ENCODE measurements around the gene LRMDA. TPM values are rescaled to one million over a fixed set of nuclear protein-coding genes. Genes with fewer than 3 reads are reported as not detected.

Gene LRMDA
- total and polyA plus RNA-seq, 2 of the 4 experiments (the other 2 are of a cell fraction), result 0.07 TPM; not detected in 1

DNA sequence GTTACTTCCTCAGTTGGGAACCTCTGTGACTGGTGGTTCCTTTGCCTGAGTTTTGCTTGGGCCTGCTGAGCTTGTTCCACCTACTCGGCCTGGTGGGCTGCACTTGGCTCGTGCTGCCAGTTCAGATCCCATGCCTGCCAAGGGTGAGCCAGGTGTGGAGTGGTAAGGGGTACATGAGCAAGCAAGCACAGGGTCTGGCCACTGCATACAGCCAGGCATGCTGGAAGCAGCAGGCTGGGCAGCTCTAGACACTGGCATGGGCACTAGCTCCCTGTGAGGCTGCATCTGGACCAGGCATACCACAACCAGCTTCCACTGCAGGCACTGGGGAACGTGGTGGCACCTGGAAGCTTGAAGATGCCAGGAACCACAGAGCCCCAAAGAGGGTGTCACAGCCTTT is 624.0 kb downstream of the LRMDA start (continued):
- TF ChIP-seq USF2 (IDR thresholded peaks at IDR 0.05; ENCODE audit: low read depth, low read length) (no peak), NFE2L2 (IDR thresholded peaks at IDR 0.05; ENCODE audit: low read depth, low read length) (no peak)

- H4K20me1 ChIP-seq (ENCODE audit: insufficient read depth, low read length), result no peaks in the 10 kb centered on the region
- no peak overlapping the region for H3K27ac ChIP-seq (ENCODE audit: insufficient read depth, low read length)
- no peak overlapping the region for H2BK120ac ChIP-seq (ENCODE audit: low read depth, low read length)
- ATAC-seq (ENCODE audit: low read depth) (no peak), DNase-seq (no peak)
- H4K8ac ChIP-seq (ENCODE audit: low read depth in 2 of 2, low read length in 2 of 2), result no peak overlapping the region
- H3K79me1 ChIP-seq (ENCODE audit: low read depth in 1 of 2, low read length in 2 of 2), result no peaks in the 10 kb centered on the region
- WGBS, 2 experiments (ENCODE audit: extremely low coverage in 2 of 2, insufficient read length in 1 of 2), result no CpG with 5 or more reads among the region's 1 CpG
- H3K9ac ChIP-seq (ENCODE audit: low read depth, low read length), result no peak overlapping the region
- no peak overlapping the region for H4K5ac ChIP-seq (ENCODE audit: low read depth, low read length)
- H2BK5ac ChIP-seq (ENCODE audit: low read depth, low read length, poor library complexity, severe bottlenecking), result no peak overlapping the region
- no peak overlapping the region for H2AFZ ChIP-seq (replicated peaks; ENCODE audit: low read length, poor library complexity)
- H3K18ac ChIP-seq (ENCODE audit: low read depth, low read length), result no peak overlapping the region
- H2BK15ac ChIP-seq (ENCODE audit: low read depth, low read length), result no peak overlapping the region
- in situ Hi-C loops (cut with MboI; ENCODE audit: low sequenced_read_pairs), result no loop called here
- ChIA-PET POLR2A (ENCODE audit: unreplicated experiment) (no interaction called here), CTCF (interaction anchor here (0.6 kb wide), 1 partner anchor 12 kb away, joined by 5 read pairs; no protein-coding TSS in a partner anchor)
- no peak overlapping the region for H2BK20ac ChIP-seq (ENCODE audit: low read depth, low read length)
- H3K4ac ChIP-seq (ENCODE audit: low read depth, low read length), result no peak overlapping the region
- intact Hi-C loops (cut with micrococcal nuclease), result no loop called here
- no peak overlapping the region for H2AK9ac ChIP-seq (replicated peaks; ENCODE audit: low read depth, low read length, poor library complexity)
- dilution Hi-C loops (cut with HindIII; ENCODE audit: low sequenced_read_pairs, unreplicated experiment), result no loop called here
- H3K9me3 ChIP-seq (ENCODE audit: control insufficient read depth, insufficient read depth, low read length), result peaks cover 12% of the 10 kb centered on the region; the same call in 1 of the 2 replicates
- no peaks in the 10 kb centered on the region for H3K4me1 ChIP-seq (ENCODE audit: control insufficient read depth, insufficient read depth, low read length)
- H2AK5ac ChIP-seq (ENCODE audit: low read depth, low read length), result no peak overlapping the region
- no peaks in the 10 kb centered on the region for H3K9me1 ChIP-seq (ENCODE audit: insufficient read depth, low read length)
- H4K91ac ChIP-seq (ENCODE audit: insufficient read depth, low read depth, low read length), result no peak overlapping the region
- H3K27me3 ChIP-seq (ENCODE audit: control insufficient read depth, insufficient read depth, low read length), result peaks cover 22% of the 10 kb centered on the region
- no peak overlapping the region for H3K56ac ChIP-seq (ENCODE audit: extremely low read depth, insufficient read depth, low read length)
- H3K14ac ChIP-seq (replicated peaks; ENCODE audit: low read depth, low read length), result no peak overlapping the region
- no peaks in the 10 kb centered on the region for H3K36me3 ChIP-seq (ENCODE audit: control insufficient read depth, insufficient read depth, low read length)
- H3K4me3 ChIP-seq (ENCODE audit: insufficient read depth, low read depth, low read length), result no peak overlapping the region
- BruUV-seq (replicated peaks), result no TSS peak
- no peak overlapping the region for H3K4me2 ChIP-seq (ENCODE audit: low read depth, low read length)
- H3K23ac ChIP-seq (ENCODE audit: low read depth, low read length), result no peak overlapping the region
- no peak for TF ChIP-seq RCOR1 (IDR thresholded peaks at IDR 0.05; ENCODE audit: insufficient replicate concordance, low read length)
- TF ChIP-seq POLR2A (IDR thresholded peaks at IDR 0.05; ENCODE audit: low read depth, low read length), result no peak
- TF ChIP-seq FOS (IDR thresholded peaks at IDR 0.05; ENCODE audit: low read depth, low read length), result no peak
- TF ChIP-seq USF2 (IDR thresholded peaks at IDR 0.05; ENCODE audit: low read depth, low read length), result no peak
- no peak for TF ChIP-seq MAZ (IDR thresholded peaks at IDR 0.05; ENCODE audit: borderline replicate concordance, low read depth, low read length)
- no peak for TF ChIP-seq RAD21 (IDR thresholded peaks at IDR 0.05; ENCODE audit: low read length)
- no peak for TF ChIP-seq BHLHE40 (IDR thresholded peaks at IDR 0.05; ENCODE audit: low read depth, low read length)
- no peak for TF ChIP-seq MAFK (IDR thresholded peaks at IDR 0.05; ENCODE audit: low read depth, low read length)
- TF ChIP-seq CEBPB (IDR thresholded peaks at IDR 0.05; ENCODE audit: low read depth, low read length), result no peak
- TF ChIP-seq RFX5 (IDR thresholded peaks at IDR 0.05; ENCODE audit: low read depth, low read length), result no peak
- TF ChIP-seq, protein P1, sequence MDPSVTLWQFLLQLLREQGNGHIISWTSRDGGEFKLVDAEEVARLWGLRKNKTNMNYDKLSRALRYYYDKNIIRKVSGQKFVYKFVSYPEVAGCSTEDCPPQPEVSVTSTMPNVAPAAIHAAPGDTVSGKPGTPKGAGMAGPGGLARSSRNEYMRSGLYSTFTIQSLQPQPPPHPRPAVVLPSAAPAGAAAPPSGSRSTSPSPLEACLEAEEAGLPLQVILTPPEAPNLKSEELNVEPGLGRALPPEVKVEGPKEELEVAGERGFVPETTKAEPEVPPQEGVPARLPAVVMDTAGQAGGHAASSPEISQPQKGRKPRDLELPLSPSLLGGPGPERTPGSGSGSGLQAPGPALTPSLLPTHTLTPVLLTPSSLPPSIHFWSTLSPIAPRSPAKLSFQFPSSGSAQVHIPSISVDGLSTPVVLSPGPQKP (IDR thresholded peaks at IDR 0.05; ENCODE audit: borderline replicate concordance, low read depth, low read length), result no peak
- TF ChIP-seq CHD1 (IDR thresholded peaks at IDR 0.05; ENCODE audit: low read depth, low read length), result no peak
- TF ChIP-seq NFE2L2 (IDR thresholded peaks at IDR 0.05; ENCODE audit: low read depth, low read length), result no peak
Measured at GRCh38 chr10:76055963-76056362, 624.5 kb downstream of the LRMDA start.

Measured in IMR-90 (cell line).